ENCODE data around the gene NPY4R.
"Not testable (repeated sequence)": the region's sequence is repeated elsewhere in the genome, so short reads cannot be mapped to it uniquely, and the experiment has no call there.

- TF ChIP-seq CTCF (IDR thresholded peaks at IDR 0.05); EP300 (IDR thresholded peaks at IDR 0.05; ENCODE audit: low read depth); POLR2AphosphoS5 (IDR thresholded peaks at IDR 0.05): not testable (repeated sequence)
Observed at GRCh38 chr10:46440942-46441341, 24.8 kb downstream of the NPY4R start.

All from transverse colon (tissue), 4 donors.